B cell (primary cell): ENCODE measurements around the gene GRK5. TPM values are rescaled to one million over a fixed set of nuclear protein-coding genes. Genes with fewer than 3 reads are reported as not detected.
A peak's percentile ranks its signal among the peaks of the same experiment; 100 is the strongest.
"Not testable (repeated sequence)": the region's sequence is repeated elsewhere in the genome, so short reads cannot be mapped to it uniquely, and the experiment has no call there.

ENCODE experiments used
- ATAC-seq: fragments of 200-7000 bp; cut with Tn5 transposase; one replicate; pipeline ENCODE4 v1.10.0; 2021; ENCODE audit warnings: low read depth, mild to moderate bottlenecking, moderate number of reproducible peaks, moderate library complexity
- CTCF ChIA-PET: fragments of 350-600 bp; sonication (Branson Sonifier 250); formaldehyde crosslinking; loops from one replicate; lab custom pipeline; 2021; ENCODE audit warnings: antibody characterized with exemption, inconsistent platforms; lab: Charles Lee
- POLR2A ChIA-PET: fragments of 350-600 bp; sonication (Branson Sonifier 250); formaldehyde crosslinking; loops from one replicate; lab custom pipeline; 2021; ENCODE audit warnings: antibody characterized with exemption; lab: Charles Lee
- DNase-seq: peaks from one replicate; pipeline ENCODE4 v3.0.0; 2013
- H2AFZ ChIP-seq: 2 replicates; pipeline ENCODE4 v1.6.1; 2012; ENCODE audit warnings: mild to moderate bottlenecking, low read depth, low read length; ENCODE audit not compliant: insufficient read depth, poor library complexity, severe bottlenecking
- H3K27ac ChIP-seq, 2 donors: 1 replicate in 1 of 2; 2 replicates in 1 of 2; pipeline ENCODE4 v1.5.1; 2012 to 2013; ENCODE audit warnings: low read length in 2 of 2, mild to moderate bottlenecking in 2 of 2, moderate library complexity in 1 of 2
- H3K27me3 ChIP-seq, 4 experiments: fragments of 200-600 bp in 1 of 4; sonication (generic) in 1 of 4; replicated peaks in 1 of 4; 1 replicate in 2 of 4; 2 replicates in 2 of 4; pipeline versions ENCODE4 v1.6.1 to v1.7.0; 2013 to 2016; ENCODE audit warnings: low read length in 3 of 4, mild to moderate bottlenecking in 2 of 4, mixed read lengths in 1 of 4, moderate library complexity in 1 of 4; ENCODE audit not compliant: insufficient read depth in 4 of 4, control insufficient read depth in 3 of 4; ENCODE audit errors: control extremely low read depth in 1 of 4
- H3K36me3 ChIP-seq, 2 experiments: replicated peaks in 1 of 2; 1 replicate in 1 of 2; 2 replicates in 1 of 2; pipeline versions ENCODE4 v1.6.1 to v1.7.1; 2013; ENCODE audit warnings: low read length in 1 of 2; ENCODE audit not compliant: insufficient read depth in 2 of 2, control insufficient read depth in 1 of 2; ENCODE audit errors: control extremely low read depth in 1 of 2, extremely low read depth in 1 of 2
- H3K4me1 ChIP-seq, 2 donors: fragments of 200-600 bp in 1 of 2; sonication (generic) in 1 of 2; 1 replicate in 1 of 2; 2 replicates in 1 of 2; pipeline versions ENCODE4 v1.5.1 to v1.6.1; 2013 to 2017; ENCODE audit warnings: low read length in 2 of 2; ENCODE audit not compliant: control insufficient read depth in 2 of 2, insufficient read depth in 2 of 2
- H3K4me2 ChIP-seq: replicated peaks from 2 replicates; pipeline ENCODE3; 2012; ENCODE audit warnings: mild to moderate bottlenecking, low read depth, low read length; ENCODE audit not compliant: poor library complexity, severe bottlenecking
- H3K4me3 ChIP-seq, 5 experiments: fragments of 200-600 bp in 1 of 5; sonication (generic) in 1 of 5; 1 replicate in 3 of 5; 2 replicates in 2 of 5; pipeline versions ENCODE4 v1.5.1 to v1.7.0; 2011 to 2016; ENCODE audit warnings: low read length in 4 of 5, mild to moderate bottlenecking in 4 of 5, low read depth in 2 of 5, control low read depth in 1 of 5, moderate library complexity in 1 of 5; ENCODE audit not compliant: insufficient read depth in 1 of 5; ENCODE audit errors: control extremely low read depth in 1 of 5, extremely low read depth in 1 of 5
- H3K79me2 ChIP-seq: fragments of 200-600 bp; sonication (generic); one replicate; pipeline ENCODE4 v1.6.0; 2016; ENCODE audit warnings: low read length; ENCODE audit not compliant: control insufficient read depth, insufficient read depth
- H3K9ac ChIP-seq: fragments of 200-600 bp; sonication (generic); 2 replicates; pipeline ENCODE4 v1.6.1; 2017; ENCODE audit warnings: mild to moderate bottlenecking, low read length, moderate library complexity
- H3K9me3 ChIP-seq, 3 donors: one replicate each; pipeline versions ENCODE4 v1.6.1 to v1.7.1; 2013; ENCODE audit warnings: low read length in 2 of 3; ENCODE audit not compliant: control insufficient read depth in 2 of 3, insufficient read depth in 1 of 3; ENCODE audit errors: control extremely low read depth in 1 of 3
- H4K20me1 ChIP-seq: 2 replicates; pipeline ENCODE4 v1.6.0; 2012; ENCODE audit warnings: mild to moderate bottlenecking, low read length; ENCODE audit not compliant: insufficient read depth, control insufficient read depth, poor library complexity, severe bottlenecking
- H3K27ac Mint-ChIP-seq: one replicate; pipeline ENCODE4 v1.8.0; 2021; ENCODE audit warnings: mixed read lengths
- H3K27me3 Mint-ChIP-seq: one replicate; pipeline ENCODE4 v1.8.0; 2021; ENCODE audit warnings: mixed read lengths
- H3K4me1 Mint-ChIP-seq: one replicate; pipeline ENCODE4 v1.8.0; 2021; ENCODE audit warnings: mixed read lengths
- H3K4me3 Mint-ChIP-seq: one replicate; pipeline ENCODE4 v1.8.0; 2021; ENCODE audit warnings: mixed read lengths
- H3K9me3 Mint-ChIP-seq: one replicate; pipeline ENCODE4 v1.8.0; 2022; ENCODE audit warnings: mixed read lengths; ENCODE audit not compliant: insufficient read depth
- EZH2 ChIP-seq: IDR thresholded peaks from 2 replicates; pipeline ENCODE4 v1.6.1; 2012; ENCODE audit warnings: borderline replicate concordance, low read depth, mild to moderate bottlenecking, moderate library complexity, low read length; ENCODE audit not compliant: insufficient read depth, poor library complexity, severe bottlenecking
- WGBS: methylation state at CpG from one replicate; pipeline ENCODE4 v1.1.5; 2013; ENCODE audit warnings: missing lambda C conversion rate; ENCODE audit not compliant: insufficient coverage; 5-methylcytosine and 5-hydroxymethylcytosine counted together
- intact Hi-C: fragments of 100-400 bp; cut with micrococcal nuclease; formaldehyde crosslinking; loops from one replicate; pipeline ENCODE4 v1.10.0; 2022
- polyA plus RNA-seq: library from polyadenylated mRNA; depleted of rRNA; stranded (reverse); fragments of >200 nt; gene quantifications from 2 replicates; pipeline ENCODE4 v1.2.3, GENCODE V29; 2012
- total RNA-seq, 2 donors: library from RNA; stranded (reverse); fragments of 120-200 nt in 1 of 2; gene quantifications; 1 replicate in 1 of 2; 2 replicates in 1 of 2; pipeline versions ENCODE4 v1.2.3 to v1.2.4, GENCODE V29; 2013 to 2022
- TF ChIP-seq, protein P1 (sequence below): fragments of 200-600 bp; IDR thresholded peaks from one replicate; pipeline ENCODE4 v1.8.0; 2022; ENCODE audit warnings: antibody characterized with exemption, mild to moderate bottlenecking

Gene GRK5
- total and polyA plus RNA-seq, 2 donors (not counting 1 experiment from before 2014, with no cell fraction given): 21.9 to 54.8 TPM

- intact Hi-C loops: loop anchor here (1.0 to 5.0 kb wide), 2 partner anchors 62 to 104 kb away; partner anchors contain the start of gene SFXN4
- peak overlapping the region; percentile 40 for H3K9ac ChIP-seq
- ATAC-seq (peak; percentile 39), DNase-seq (peak; percentile 77)
- WGBS: 21% methylated on average over 14 of the region's 18 CpGs
- POLR2A ChIA-PET: interaction anchor here (0.7 to 3.9 kb wide), 8 partner anchors 12 to 61 kb away, joined by 3 to 14 read pairs (median 6); no protein-coding TSS in a partner anchor
- CTCF ChIA-PET: interaction anchor here (0.8 to 4.3 kb wide), 14 partner anchors 9 to 72 kb away, joined by 3 to 23 read pairs (median 4); partner anchors contain the start of gene GRK5
- peaks cover 54 to 78% of the 10 kb centered on the region in 2 donors for H3K4me1 ChIP-seq
- H3K27me3 ChIP-seq: no peaks in the 10 kb centered on the region
- peak overlapping the region; percentile 73 for H3K4me3 Mint-ChIP-seq
- H4K20me1 ChIP-seq: peaks cover 8% of the 10 kb centered on the region
- peak overlapping the region; percentile 70 for H3K4me2 ChIP-seq
- no peaks in the 10 kb centered on the region for H3K9me3 ChIP-seq
- no peak overlapping the region for H2AFZ ChIP-seq
- H3K27ac ChIP-seq: peak overlapping the region; percentile 98 to 99
- H3K27ac Mint-ChIP-seq: peak overlapping the region; percentile 97
- no peaks in the 10 kb centered on the region for H3K9me3 Mint-ChIP-seq
- H3K36me3 ChIP-seq: no peaks in the 10 kb centered on the region
- peak overlapping the region in 4 of 5 experiments; percentile 15 to 42 (median 31) for H3K4me3 ChIP-seq
- peaks cover 76% of the 10 kb centered on the region for H3K4me1 Mint-ChIP-seq
- TF ChIP-seq, protein P1, sequence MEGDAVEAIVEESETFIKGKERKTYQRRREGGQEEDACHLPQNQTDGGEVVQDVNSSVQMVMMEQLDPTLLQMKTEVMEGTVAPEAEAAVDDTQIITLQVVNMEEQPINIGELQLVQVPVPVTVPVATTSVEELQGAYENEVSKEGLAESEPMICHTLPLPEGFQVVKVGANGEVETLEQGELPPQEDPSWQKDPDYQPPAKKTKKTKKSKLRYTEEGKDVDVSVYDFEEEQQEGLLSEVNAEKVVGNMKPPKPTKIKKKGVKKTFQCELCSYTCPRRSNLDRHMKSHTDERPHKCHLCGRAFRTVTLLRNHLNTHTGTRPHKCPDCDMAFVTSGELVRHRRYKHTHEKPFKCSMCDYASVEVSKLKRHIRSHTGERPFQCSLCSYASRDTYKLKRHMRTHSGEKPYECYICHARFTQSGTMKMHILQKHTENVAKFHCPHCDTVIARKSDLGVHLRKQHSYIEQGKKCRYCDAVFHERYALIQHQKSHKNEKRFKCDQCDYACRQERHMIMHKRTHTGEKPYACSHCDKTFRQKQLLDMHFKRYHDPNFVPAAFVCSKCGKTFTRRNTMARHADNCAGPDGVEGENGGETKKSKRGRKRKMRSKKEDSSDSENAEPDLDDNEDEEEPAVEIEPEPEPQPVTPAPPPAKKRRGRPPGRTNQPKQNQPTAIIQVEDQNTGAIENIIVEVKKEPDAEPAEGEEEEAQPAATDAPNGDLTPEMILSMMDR: no peak
- no peak for TF ChIP-seq EZH2
- peaks cover 83% of the 10 kb centered on the region for H3K79me2 ChIP-seq
- no peaks in the 10 kb centered on the region for H3K27me3 Mint-ChIP-seq
These were observed 63.5 kb downstream of the GRK5 start for GRCh38 chr10:119270762-119271366.

GRCh38 chr10:119272338-119272734 lies 65.0 kb downstream of the GRK5 start:
- not testable (repeated sequence) for H3K4me3 ChIP-seq, H4K20me1 ChIP-seq, H3K9me3 ChIP-seq, H3K9me3 Mint-ChIP-seq, H3K9ac ChIP-seq, H3K36me3 ChIP-seq, H2AFZ ChIP-seq, H3K27me3 ChIP-seq, ATAC-seq, DNase-seq, H3K27me3 Mint-ChIP-seq
- Histone ChIP-seq H3K27ac (peak overlapping the region; percentile 98 to 99), H3K4me1 (peaks cover 54 to 78% of the 10 kb centered on the region in 2 donors), H3K79me2 (peaks cover 86% of the 10 kb centered on the region), H3K4me2 (peak overlapping the region; percentile 70)
- peaks cover 81% of the 10 kb centered on the region for H3K4me1 Mint-ChIP-seq
- 92% methylated on average over 3 of the region's 7 CpGs for WGBS
- ChIA-PET POLR2A (interaction anchor here (0.7 to 3.6 kb wide), 2 partner anchors 17 to 185 kb away, joined by 5 to 13 read pairs; no protein-coding TSS in a partner anchor), CTCF (interaction anchor here (1.0 to 4.3 kb wide), 7 partner anchors 10 to 171 kb away, joined by 3 to 23 read pairs (median 5); partner anchors contain the start of gene GRK5)
- intact Hi-C loops: loop anchor here (5.0 kb wide), 1 partner anchor 105 kb away; the partner anchor contains the start of gene SFXN4
- H3K4me3 Mint-ChIP-seq: peak overlapping the region; percentile 73
- H3K27ac Mint-ChIP-seq: peak overlapping the region; percentile 97
